ENCODE measurements around the gene LILRA2.
"Not testable (repeated sequence)": the region's sequence is repeated elsewhere in the genome, so short reads cannot be mapped to it uniquely, and the experiment has no call there.

Gene LILRA2

DNA sequence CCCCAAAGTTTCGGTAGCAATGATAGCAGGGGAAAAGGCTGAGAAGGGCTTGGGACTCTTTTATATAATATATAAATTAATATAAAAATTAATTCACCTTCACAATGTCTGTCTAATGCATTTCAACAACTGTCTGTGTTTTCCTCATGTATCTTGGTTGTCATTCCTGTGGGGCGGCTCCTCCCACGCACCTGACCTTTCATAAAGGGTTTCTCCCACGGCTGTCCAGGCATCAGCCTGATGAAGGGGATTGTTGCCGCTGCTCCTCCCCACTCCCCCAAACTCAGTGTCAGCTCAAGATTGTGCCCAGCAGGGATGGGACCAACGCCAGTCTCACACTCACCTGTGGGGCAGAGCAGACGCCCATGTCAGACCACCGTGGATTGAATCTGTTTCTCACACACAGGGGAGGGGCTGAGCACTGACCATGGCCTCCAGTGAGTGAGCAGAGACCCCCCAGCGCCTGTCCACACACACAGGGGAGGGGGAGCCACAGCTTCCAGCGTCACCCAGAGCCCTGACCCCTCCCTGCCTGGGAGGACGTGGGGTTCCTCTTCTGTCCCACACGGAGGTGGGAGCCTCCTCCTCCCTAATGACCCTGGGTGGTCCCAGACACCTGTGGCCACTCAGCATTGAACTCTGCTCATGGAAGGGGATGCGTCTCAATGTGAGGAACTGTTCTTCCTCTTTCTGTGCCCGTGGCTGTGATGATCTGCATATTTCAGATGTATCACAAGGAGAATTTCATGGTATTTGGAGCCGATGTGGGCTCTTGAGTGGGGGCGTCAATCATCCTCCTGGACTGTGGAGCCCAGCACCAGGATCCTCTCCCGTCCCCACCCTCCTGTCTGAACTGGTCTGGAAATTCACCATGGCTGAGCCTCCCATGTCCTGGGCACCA is 1.6 kb upstream of the LILRA2 start:
- peak overlapping the region; percentile 95 for H3K27ac ChIP-seq (replicated peaks)
- peak in 1 of 2 experiments; percentile 74 for DNase-seq (ENCODE audit: low read depth in 1 of 2, low spot score in 1 of 2)

DNA sequence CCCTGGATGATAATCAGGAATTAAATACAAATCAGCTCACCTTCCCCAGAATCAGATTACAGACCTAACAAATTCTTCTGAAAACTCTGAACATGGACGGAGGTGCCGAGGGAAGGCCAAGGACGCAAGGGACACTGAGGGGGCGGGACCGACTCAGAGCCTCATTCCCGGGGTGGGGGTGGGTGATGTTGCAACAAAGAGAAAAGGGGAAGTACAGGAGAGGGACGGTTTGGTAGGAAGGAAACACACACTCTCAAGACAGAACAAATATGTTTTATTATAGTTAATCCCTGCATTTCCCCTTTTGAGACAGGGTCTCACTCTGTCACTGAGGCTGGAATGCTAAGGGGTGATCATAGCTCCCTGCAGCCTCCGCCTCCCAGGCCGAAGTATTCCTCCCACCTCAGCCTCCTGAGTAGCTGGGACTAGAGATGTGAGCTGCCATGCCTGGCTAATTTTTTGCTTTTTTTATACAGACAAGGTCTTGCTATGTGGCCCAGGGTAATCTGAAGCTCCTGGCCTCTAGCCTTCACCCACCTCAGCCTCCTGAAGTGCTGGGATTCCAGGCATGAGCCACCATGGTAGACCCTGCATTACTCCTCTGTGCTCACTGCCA is 786 bp upstream of the LILRA2 start:
- TF ChIP-seq, protein P1, sequence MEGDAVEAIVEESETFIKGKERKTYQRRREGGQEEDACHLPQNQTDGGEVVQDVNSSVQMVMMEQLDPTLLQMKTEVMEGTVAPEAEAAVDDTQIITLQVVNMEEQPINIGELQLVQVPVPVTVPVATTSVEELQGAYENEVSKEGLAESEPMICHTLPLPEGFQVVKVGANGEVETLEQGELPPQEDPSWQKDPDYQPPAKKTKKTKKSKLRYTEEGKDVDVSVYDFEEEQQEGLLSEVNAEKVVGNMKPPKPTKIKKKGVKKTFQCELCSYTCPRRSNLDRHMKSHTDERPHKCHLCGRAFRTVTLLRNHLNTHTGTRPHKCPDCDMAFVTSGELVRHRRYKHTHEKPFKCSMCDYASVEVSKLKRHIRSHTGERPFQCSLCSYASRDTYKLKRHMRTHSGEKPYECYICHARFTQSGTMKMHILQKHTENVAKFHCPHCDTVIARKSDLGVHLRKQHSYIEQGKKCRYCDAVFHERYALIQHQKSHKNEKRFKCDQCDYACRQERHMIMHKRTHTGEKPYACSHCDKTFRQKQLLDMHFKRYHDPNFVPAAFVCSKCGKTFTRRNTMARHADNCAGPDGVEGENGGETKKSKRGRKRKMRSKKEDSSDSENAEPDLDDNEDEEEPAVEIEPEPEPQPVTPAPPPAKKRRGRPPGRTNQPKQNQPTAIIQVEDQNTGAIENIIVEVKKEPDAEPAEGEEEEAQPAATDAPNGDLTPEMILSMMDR (IDR thresholded peaks at IDR 0.05; ENCODE audit: insufficient read depth, low read length): no peak
- TF ChIP-seq POLR2AphosphoS5 (IDR thresholded peaks at IDR 0.05; ENCODE audit: low read depth) (no peak), GABPA (IDR thresholded peaks at IDR 0.05; ENCODE audit: low read depth) (no peak), SPI1 (IDR thresholded peaks at IDR 0.05; ENCODE audit: borderline replicate concordance, low read depth) (peak; percentile 94)
- TF ChIP-seq, protein P2, sequence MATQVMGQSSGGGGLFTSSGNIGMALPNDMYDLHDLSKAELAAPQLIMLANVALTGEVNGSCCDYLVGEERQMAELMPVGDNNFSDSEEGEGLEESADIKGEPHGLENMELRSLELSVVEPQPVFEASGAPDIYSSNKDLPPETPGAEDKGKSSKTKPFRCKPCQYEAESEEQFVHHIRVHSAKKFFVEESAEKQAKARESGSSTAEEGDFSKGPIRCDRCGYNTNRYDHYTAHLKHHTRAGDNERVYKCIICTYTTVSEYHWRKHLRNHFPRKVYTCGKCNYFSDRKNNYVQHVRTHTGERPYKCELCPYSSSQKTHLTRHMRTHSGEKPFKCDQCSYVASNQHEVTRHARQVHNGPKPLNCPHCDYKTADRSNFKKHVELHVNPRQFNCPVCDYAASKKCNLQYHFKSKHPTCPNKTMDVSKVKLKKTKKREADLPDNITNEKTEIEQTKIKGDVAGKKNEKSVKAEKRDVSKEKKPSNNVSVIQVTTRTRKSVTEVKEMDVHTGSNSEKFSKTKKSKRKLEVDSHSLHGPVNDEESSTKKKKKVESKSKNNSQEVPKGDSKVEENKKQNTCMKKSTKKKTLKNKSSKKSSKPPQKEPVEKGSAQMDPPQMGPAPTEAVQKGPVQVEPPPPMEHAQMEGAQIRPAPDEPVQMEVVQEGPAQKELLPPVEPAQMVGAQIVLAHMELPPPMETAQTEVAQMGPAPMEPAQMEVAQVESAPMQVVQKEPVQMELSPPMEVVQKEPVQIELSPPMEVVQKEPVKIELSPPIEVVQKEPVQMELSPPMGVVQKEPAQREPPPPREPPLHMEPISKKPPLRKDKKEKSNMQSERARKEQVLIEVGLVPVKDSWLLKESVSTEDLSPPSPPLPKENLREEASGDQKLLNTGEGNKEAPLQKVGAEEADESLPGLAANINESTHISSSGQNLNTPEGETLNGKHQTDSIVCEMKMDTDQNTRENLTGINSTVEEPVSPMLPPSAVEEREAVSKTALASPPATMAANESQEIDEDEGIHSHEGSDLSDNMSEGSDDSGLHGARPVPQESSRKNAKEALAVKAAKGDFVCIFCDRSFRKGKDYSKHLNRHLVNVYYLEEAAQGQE (IDR thresholded peaks at IDR 0.05; ENCODE audit: insufficient replicate concordance, low read depth): peak; percentile 28
- DNase-seq (ENCODE audit: low read depth in 1 of 2, low spot score in 1 of 2): peak; percentile 77 to 86
- Histone ChIP-seq H3K27me3 (ENCODE audit: insufficient read depth, poor library complexity, severe bottlenecking) (no peaks in the 10 kb centered on the region), H3K27ac (replicated peaks) (peak overlapping the region; percentile 95), H3K4me3 (replicated peaks; ENCODE audit: insufficient read depth, low read length) (peak overlapping the region; percentile 36)

More for the DNA sequence above, 1.6 kb upstream of the LILRA2 start:
- peak; percentile 57; the same call in 1 of the 2 replicates for TF ChIP-seq SPI1 (IDR thresholded peaks at IDR 0.05; ENCODE audit: borderline replicate concordance, low read depth)
- 0 out of 2 replicates have a peak overlapping the region, but pooled peaks have one; percentile 8 for H3K4me3 ChIP-seq (replicated peaks; ENCODE audit: insufficient read depth, low read length)
- H3K27me3 ChIP-seq (ENCODE audit: insufficient read depth, poor library complexity, severe bottlenecking): not testable (repeated sequence)

DNA sequence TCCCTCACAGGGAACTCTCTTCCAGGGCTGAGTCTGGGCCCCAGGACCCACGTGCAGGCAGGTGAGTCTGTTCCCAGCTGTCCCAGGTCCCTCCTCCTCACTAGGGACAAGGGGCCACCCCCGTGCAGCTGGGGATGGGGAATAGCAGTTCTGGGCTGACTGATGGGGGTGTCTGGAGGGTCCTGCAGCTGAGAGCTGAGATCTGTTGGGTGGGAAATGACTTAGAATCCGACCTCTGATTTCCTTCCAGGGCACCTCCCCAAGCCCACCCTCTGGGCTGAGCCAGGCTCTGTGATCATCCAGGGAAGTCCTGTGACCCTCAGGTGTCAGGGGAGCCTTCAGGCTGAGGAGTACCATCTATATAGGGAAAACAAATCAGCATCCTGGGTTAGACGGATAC is 461 bp downstream of the LILRA2 start:
- H3K4me3 ChIP-seq (replicated peaks; ENCODE audit: insufficient read depth, low read length): peak overlapping the region; percentile 36
- TF ChIP-seq GABPA (IDR thresholded peaks at IDR 0.05; ENCODE audit: low read depth) (no peak), POLR2AphosphoS5 (IDR thresholded peaks at IDR 0.05; ENCODE audit: low read depth) (no peak), SPI1 (IDR thresholded peaks at IDR 0.05; ENCODE audit: borderline replicate concordance, low read depth) (no peak)
- TF ChIP-seq, protein P1 (IDR thresholded peaks at IDR 0.05; ENCODE audit: insufficient read depth, low read length): no peak
- TF ChIP-seq, protein P2 (IDR thresholded peaks at IDR 0.05; ENCODE audit: insufficient replicate concordance, low read depth): no peak

DNA sequence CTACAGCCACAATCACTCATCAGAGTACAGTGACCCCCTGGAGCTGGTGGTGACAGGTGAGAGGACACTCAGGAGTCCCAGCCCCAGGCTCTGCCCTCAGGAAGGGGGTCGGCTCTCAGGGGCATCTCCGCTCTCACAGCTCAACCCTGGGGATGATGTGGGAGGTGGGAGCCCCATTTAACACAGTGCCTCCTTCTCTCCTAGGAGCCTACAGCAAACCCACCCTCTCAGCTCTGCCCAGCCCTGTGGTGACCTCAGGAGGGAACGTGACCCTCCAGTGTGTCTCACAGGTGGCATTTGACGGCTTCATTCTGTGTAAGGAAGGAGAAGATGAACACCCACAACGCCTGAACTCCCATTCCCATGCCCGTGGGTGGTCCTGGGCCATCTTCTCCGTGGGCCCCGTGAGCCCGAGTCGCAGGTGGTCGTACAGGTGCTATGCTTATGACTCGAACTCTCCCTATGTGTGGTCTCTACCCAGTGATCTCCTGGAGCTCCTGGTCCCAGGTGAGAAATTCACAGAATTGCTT is 1.0 kb downstream of the LILRA2 start:
- H3K27me3 ChIP-seq (ENCODE audit: insufficient read depth, poor library complexity, severe bottlenecking): no peaks in the 10 kb centered on the region

More for the DNA sequence above, 461 bp downstream of the LILRA2 start:
- Histone ChIP-seq H3K27ac (replicated peaks) (peak overlapping the region; percentile 95), H3K27me3 (ENCODE audit: insufficient read depth, poor library complexity, severe bottlenecking) (no peaks in the 10 kb centered on the region)
- DNase-seq (ENCODE audit: low read depth in 1 of 2, low spot score in 1 of 2): no peak

More for the DNA sequence above, 1.0 kb downstream of the LILRA2 start:
- no peak for DNase-seq (ENCODE audit: low read depth in 1 of 2, low spot score in 1 of 2)
- H3K27ac ChIP-seq (replicated peaks): peak overlapping the region; percentile 95
- peak overlapping the region; percentile 36 for H3K4me3 ChIP-seq (replicated peaks; ENCODE audit: insufficient read depth, low read length)
- TF ChIP-seq SPI1 (IDR thresholded peaks at IDR 0.05; ENCODE audit: borderline replicate concordance, low read depth) (no peak), POLR2AphosphoS5 (IDR thresholded peaks at IDR 0.05; ENCODE audit: low read depth) (no peak), GABPA (IDR thresholded peaks at IDR 0.05; ENCODE audit: low read depth) (no peak)
- TF ChIP-seq, protein P2 (IDR thresholded peaks at IDR 0.05; ENCODE audit: insufficient replicate concordance, low read depth): no peak
- TF ChIP-seq, protein P1 (IDR thresholded peaks at IDR 0.05; ENCODE audit: insufficient read depth, low read length): no peak
